Mammary epithelial cell (primary cell): ENCODE measurements around the gene SCO2.

Source experiments
- EZH2 ChIP-seq: IDR thresholded peaks from 2 replicates; pipeline ENCODE4 v1.6.1; 2012; ENCODE audit warnings: low read length, inconsistent platforms, borderline replicate concordance
- TF ChIP-seq, protein P1 (sequence below), 2 donors: IDR thresholded peaks in 1 of 2; conservative IDR thresholded peaks in 1 of 2; 2 replicates each; pipeline ENCODE4 v1.5.1; 2011 to 2012; ENCODE audit warnings: inconsistent platforms in 2 of 2, low read length in 2 of 2, mild to moderate bottlenecking in 2 of 2, control low read depth in 1 of 2, low read depth in 1 of 2; ENCODE audit not compliant: insufficient read depth in 1 of 2; ENCODE audit errors: extremely low read depth in 1 of 2

DNA sequence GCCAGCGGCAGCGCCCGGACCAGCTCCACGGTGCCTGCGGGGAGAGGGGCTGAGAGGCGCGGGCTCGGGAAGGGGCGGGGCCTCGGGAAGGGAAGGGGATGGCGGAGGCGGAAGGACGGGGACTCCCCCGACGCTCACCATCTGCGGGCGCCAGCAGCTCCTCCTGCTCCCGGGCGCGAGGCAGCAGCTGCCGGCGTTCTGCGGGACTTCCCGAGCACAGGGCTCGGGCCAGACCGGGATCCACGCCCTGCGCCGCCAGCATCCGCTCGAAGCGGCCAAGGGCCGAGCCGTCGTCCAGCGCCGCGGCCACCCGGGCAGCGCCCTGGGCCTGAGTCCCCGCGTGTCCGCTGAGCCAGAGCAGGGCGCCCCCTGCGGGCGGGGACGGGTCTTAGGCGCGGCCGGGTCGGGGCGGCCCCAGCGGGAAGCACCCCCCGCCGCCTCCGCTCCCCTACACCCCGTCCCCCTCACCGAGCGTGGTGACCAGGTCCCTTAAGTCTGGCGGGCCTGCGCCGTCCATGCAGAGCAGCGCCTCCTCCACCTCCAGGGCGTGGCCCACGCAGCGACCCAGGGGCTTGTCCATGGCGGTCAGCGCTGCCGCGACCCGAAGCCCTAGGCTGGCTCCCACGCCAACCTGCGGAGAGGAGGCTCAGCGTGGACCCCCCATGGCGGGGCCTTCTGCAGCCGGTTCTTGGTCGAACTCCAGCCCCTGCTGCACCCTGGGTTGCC is 873 bp upstream of the SCO2 start:
- TF ChIP-seq, protein P1, sequence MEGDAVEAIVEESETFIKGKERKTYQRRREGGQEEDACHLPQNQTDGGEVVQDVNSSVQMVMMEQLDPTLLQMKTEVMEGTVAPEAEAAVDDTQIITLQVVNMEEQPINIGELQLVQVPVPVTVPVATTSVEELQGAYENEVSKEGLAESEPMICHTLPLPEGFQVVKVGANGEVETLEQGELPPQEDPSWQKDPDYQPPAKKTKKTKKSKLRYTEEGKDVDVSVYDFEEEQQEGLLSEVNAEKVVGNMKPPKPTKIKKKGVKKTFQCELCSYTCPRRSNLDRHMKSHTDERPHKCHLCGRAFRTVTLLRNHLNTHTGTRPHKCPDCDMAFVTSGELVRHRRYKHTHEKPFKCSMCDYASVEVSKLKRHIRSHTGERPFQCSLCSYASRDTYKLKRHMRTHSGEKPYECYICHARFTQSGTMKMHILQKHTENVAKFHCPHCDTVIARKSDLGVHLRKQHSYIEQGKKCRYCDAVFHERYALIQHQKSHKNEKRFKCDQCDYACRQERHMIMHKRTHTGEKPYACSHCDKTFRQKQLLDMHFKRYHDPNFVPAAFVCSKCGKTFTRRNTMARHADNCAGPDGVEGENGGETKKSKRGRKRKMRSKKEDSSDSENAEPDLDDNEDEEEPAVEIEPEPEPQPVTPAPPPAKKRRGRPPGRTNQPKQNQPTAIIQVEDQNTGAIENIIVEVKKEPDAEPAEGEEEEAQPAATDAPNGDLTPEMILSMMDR (conservative IDR thresholded peaks at IDR 0.05 in 1 of 2, IDR thresholded peaks at IDR 0.05 in 1 of 2; ENCODE audit: extremely low read depth in 1 of 2, insufficient read depth in 1 of 2, low read depth in 1 of 2, low read length in 2 of 2): peak in 1 of 2 donors; percentile 51
- TF ChIP-seq EZH2: no peak
